Keratinocyte (primary cell): Measurements from ENCODE around the gene NOP9. TPM values are rescaled to one million over a fixed set of nuclear protein-coding genes. Genes with fewer than 3 reads are reported as not detected.

Source experiments
- DNase-seq: peaks from one replicate; pipeline ENCODE4 v3.0.0-alpha.2; 2011; ENCODE audit warnings: low read depth, missing footprints, low spot score
- FAIRE-seq: peaks from 2 replicates; lab custom pipeline; 2011; peaks lifted over from hg19 to GRCh38; lab: Jason Lieb, UNC
- H2AFZ ChIP-seq: 2 replicates; pipeline ENCODE4 v1.6.0; 2012; ENCODE audit warnings: low read length, control low read depth, inconsistent platforms; ENCODE audit not compliant: control insufficient read depth
- H3K27ac ChIP-seq: 2 replicates; pipeline ENCODE4 v1.5.1; 2011; ENCODE audit warnings: low read length; ENCODE audit not compliant: control insufficient read depth, insufficient read depth
- H3K27me3 ChIP-seq: 3 replicates; pipeline ENCODE4 v1.6.0; 2011; ENCODE audit warnings: low read length; ENCODE audit not compliant: control insufficient read depth, insufficient read depth; ENCODE audit errors: extremely low read depth
- H3K36me3 ChIP-seq, 2 experiments: 2 replicates in 1 of 2; 3 replicates in 1 of 2; pipeline ENCODE4 v1.5.1; 2011; ENCODE audit warnings: low read length in 2 of 2, mild to moderate bottlenecking in 1 of 2; ENCODE audit not compliant: control insufficient read depth in 2 of 2, insufficient read depth in 2 of 2; ENCODE audit errors: extremely low read depth in 1 of 2
- H3K4me1 ChIP-seq: 3 replicates; pipeline ENCODE4 v1.5.1; 2011; ENCODE audit warnings: low read length; ENCODE audit not compliant: control insufficient read depth, insufficient read depth; ENCODE audit errors: extremely low read depth
- H3K4me2 ChIP-seq: 3 replicates; pipeline ENCODE4 v1.6.0; 2011; ENCODE audit warnings: low read depth, low read length; ENCODE audit not compliant: control insufficient read depth, insufficient read depth; ENCODE audit errors: extremely low read depth
- H3K4me3 ChIP-seq, 3 experiments: fragments of 200-600 bp in 1 of 3; sonication (generic) in 1 of 3; 2 replicates in 2 of 3; 3 replicates in 1 of 3; pipeline ENCODE4 v1.5.1; 2011 to 2016; ENCODE audit warnings: low read length in 3 of 3, mild to moderate bottlenecking in 3 of 3, control low read depth in 2 of 3, inconsistent platforms in 1 of 3, low read depth in 1 of 3, mixed read lengths in 1 of 3, mixed run types in 1 of 3, moderate library complexity in 1 of 3; ENCODE audit not compliant: control insufficient read depth in 2 of 3, insufficient read depth in 2 of 3; ENCODE audit errors: extremely low read depth in 1 of 3
- H3K79me2 ChIP-seq: 2 replicates; pipeline ENCODE4 v1.6.0; 2012; ENCODE audit warnings: low read length; ENCODE audit not compliant: control insufficient read depth, insufficient read depth
- H3K9ac ChIP-seq: 3 replicates; pipeline ENCODE4 v1.6.0; 2011; ENCODE audit warnings: low read length; ENCODE audit not compliant: control insufficient read depth, insufficient read depth; ENCODE audit errors: extremely low read depth
- H3K9me1 ChIP-seq: 3 replicates; pipeline ENCODE4 v1.6.0; 2011; ENCODE audit warnings: low read length; ENCODE audit not compliant: control insufficient read depth, insufficient read depth; ENCODE audit errors: extremely low read depth
- H3K9me3 ChIP-seq: 2 replicates; pipeline ENCODE4 v1.5.1; 2012; ENCODE audit warnings: low read depth, low read length; ENCODE audit not compliant: control insufficient read depth
- H4K20me1 ChIP-seq: 3 replicates; pipeline ENCODE4 v1.6.0; 2011; ENCODE audit warnings: low read length; ENCODE audit not compliant: control insufficient read depth, insufficient read depth; ENCODE audit errors: extremely low read depth
- EZH2 ChIP-seq: IDR thresholded peaks from one replicate; pipeline ENCODE4 v1.6.1; 2012; ENCODE audit warnings: inconsistent platforms, mild to moderate bottlenecking, low read length, moderate library complexity
- dilution Hi-C: fragments of 300-500 bp; cut with MboI; formaldehyde crosslinking; loops from one replicate; pipeline ENCODE4 v1.7.0; 2020; ENCODE audit warnings: low sequenced_read_pairs; ENCODE audit not compliant: extremely low pct_ligation_motif_present
- polyA plus RNA-seq, 5 experiments: library from polyadenylated mRNA; depleted of rRNA in 3 of 5; stranded (reverse) in 3 of 5; stranded (forward) in 1 of 5; unstranded in 1 of 5; fragments of >200 nt; gene quantifications; 1 replicate in 1 of 5; 2 replicates in 3 of 5; 3 replicates in 1 of 5; pipeline versions ENCODE4 v1.2.1 to v1.2.3, GENCODE V29; 2011 to 2012; ENCODE audit warnings: missing spikeins in 2 of 5, low read depth in 1 of 5, low replicate concordance in 1 of 5
- TF ChIP-seq, protein P1 (sequence below), 3 experiments: IDR thresholded peaks in 1 of 3; conservative IDR thresholded peaks in 1 of 3; optimal IDR thresholded peaks in 1 of 3; 2 replicates in 2 of 3; 3 replicates in 1 of 3; pipeline versions ENCODE3 to v1.5.1; 2011; ENCODE audit warnings: low read length in 3 of 3, mild to moderate bottlenecking in 3 of 3, moderate library complexity in 2 of 3, control low read depth in 1 of 3, inconsistent platforms in 1 of 3; ENCODE audit not compliant: insufficient read depth in 2 of 3; ENCODE audit errors: extremely low read depth in 1 of 3

NOP9 gene
- polyA plus RNA-seq, 1 donor (not counting 4 experiments of a cell fraction or from before 2014, with no cell fraction given), result 19.9 TPM

GRCh38 chr14:24285351-24285750, 14.3 kb upstream of the NOP9 start:
- dilution Hi-C loops, result no loop called here
- H3K4me1 ChIP-seq, result peaks cover 11% of the 10 kb centered on the region
- TF ChIP-seq, protein P1, sequence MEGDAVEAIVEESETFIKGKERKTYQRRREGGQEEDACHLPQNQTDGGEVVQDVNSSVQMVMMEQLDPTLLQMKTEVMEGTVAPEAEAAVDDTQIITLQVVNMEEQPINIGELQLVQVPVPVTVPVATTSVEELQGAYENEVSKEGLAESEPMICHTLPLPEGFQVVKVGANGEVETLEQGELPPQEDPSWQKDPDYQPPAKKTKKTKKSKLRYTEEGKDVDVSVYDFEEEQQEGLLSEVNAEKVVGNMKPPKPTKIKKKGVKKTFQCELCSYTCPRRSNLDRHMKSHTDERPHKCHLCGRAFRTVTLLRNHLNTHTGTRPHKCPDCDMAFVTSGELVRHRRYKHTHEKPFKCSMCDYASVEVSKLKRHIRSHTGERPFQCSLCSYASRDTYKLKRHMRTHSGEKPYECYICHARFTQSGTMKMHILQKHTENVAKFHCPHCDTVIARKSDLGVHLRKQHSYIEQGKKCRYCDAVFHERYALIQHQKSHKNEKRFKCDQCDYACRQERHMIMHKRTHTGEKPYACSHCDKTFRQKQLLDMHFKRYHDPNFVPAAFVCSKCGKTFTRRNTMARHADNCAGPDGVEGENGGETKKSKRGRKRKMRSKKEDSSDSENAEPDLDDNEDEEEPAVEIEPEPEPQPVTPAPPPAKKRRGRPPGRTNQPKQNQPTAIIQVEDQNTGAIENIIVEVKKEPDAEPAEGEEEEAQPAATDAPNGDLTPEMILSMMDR (optimal IDR thresholded peaks at IDR 0.05 in 1 of 3, IDR thresholded peaks at IDR 0.05 in 1 of 3, conservative IDR thresholded peaks at IDR 0.05 in 1 of 3; ENCODE audit: extremely low read depth in 1 of 3, insufficient read depth in 2 of 3, low read length in 3 of 3), result no peak
- no peak for TF ChIP-seq EZH2
- no peak overlapping the region for H3K27ac ChIP-seq
- no peaks in the 10 kb centered on the region for H3K79me2 ChIP-seq
- no peak overlapping the region for H3K9ac ChIP-seq
- H3K9me1 ChIP-seq, result no peaks in the 10 kb centered on the region
- no peaks in the 10 kb centered on the region for H3K9me3 ChIP-seq
- H3K4me2 ChIP-seq, result no peak overlapping the region
- H2AFZ ChIP-seq, result no peak overlapping the region
- FAIRE-seq, result no peak
- DNase-seq, result no peak
- H3K4me3 ChIP-seq, result no peak overlapping the region
- H4K20me1 ChIP-seq, result no peaks in the 10 kb centered on the region
- peaks cover 8 to 11% of the 10 kb centered on the region in 2 experiments for H3K36me3 ChIP-seq
- H3K27me3 ChIP-seq, result no peaks in the 10 kb centered on the region

DNA sequence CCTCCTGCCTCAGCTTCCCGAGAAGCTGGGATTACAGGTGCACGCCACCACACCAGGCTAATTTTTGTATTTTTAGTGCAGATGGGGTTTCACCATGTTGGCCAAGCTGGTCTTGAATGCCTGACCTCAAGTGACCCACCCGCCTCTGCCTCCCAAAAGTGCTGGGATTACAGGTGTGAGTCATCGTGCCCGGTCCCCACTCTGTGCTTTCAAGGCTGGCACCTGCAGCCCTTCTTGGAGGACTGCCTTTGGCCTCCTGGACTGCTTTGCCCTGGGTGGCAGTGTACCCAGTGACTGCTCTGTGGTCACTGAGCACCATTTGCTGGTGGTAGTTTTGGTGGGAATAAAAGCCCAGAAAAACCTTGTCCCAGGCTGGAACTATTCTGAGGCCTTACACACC, 12.7 kb upstream of the NOP9 start:
- H3K79me2 ChIP-seq, result no peaks in the 10 kb centered on the region
- no peaks in the 10 kb centered on the region for H3K9me3 ChIP-seq
- H3K36me3 ChIP-seq, result peaks cover 20 to 25% of the 10 kb centered on the region in 2 experiments
- no peak for DNase-seq
- no peak overlapping the region for H2AFZ ChIP-seq
- TF ChIP-seq EZH2, result no peak
- TF ChIP-seq, protein P1 (optimal IDR thresholded peaks at IDR 0.05 in 1 of 3, IDR thresholded peaks at IDR 0.05 in 1 of 3, conservative IDR thresholded peaks at IDR 0.05 in 1 of 3; ENCODE audit: extremely low read depth in 1 of 3, insufficient read depth in 2 of 3, low read length in 3 of 3), result no peak
- H3K9me1 ChIP-seq, result no peaks in the 10 kb centered on the region
- no peak overlapping the region for H3K4me2 ChIP-seq
- no peak for FAIRE-seq
- peaks cover 11% of the 10 kb centered on the region for H3K4me1 ChIP-seq
- no peak overlapping the region for H3K9ac ChIP-seq
- H3K4me3 ChIP-seq, result no peak overlapping the region
- dilution Hi-C loops, result no loop called here
- H3K27ac ChIP-seq, result no peak overlapping the region
- no peaks in the 10 kb centered on the region for H3K27me3 ChIP-seq
- H4K20me1 ChIP-seq, result no peaks in the 10 kb centered on the region
